Cerebellar nuclear complex (tissue), 1 donor: Measurements from ENCODE around the gene SV2B.
A peak's percentile ranks its signal among the peaks of the same experiment; 100 is the strongest.
"Not testable (repeated sequence)": the region's sequence is repeated elsewhere in the genome, so short reads cannot be mapped to it uniquely, and the experiment has no call there.

Source experiments
- DNase-seq, 2 experiments: peaks; one replicate each; lab custom pipeline; 2025; lab: John Stamatoyannopoulos, UW

Gene SV2B

GRCh38 chr15:91099995-91100813 lies at the start of gene SV2B:
TSS of gene SV2B (plus strand) at chr15:91100257. CDS start at chr15:91226264, 126,007 bp downstream.
- peak in 1 of 2 experiments; percentile 42 for DNase-seq

- no peak for DNase-seq
Measured at GRCh38 chr15:91051248-91051647, 48.8 kb upstream of the SV2B start.

GRCh38 chr15:91054816-91055215 lies 45.2 kb upstream of the SV2B start:
- no peak for DNase-seq

GRCh38 chr15:91055548-91056331 lies 44.3 kb upstream of the SV2B start:
- peak; percentile 53 to 84 for DNase-seq

GRCh38 chr15:91061230-91061629 lies 38.8 kb upstream of the SV2B start:
- DNase-seq = no peak

- no peak for DNase-seq
Measured at GRCh38 chr15:91061997-91062396, 38.1 kb upstream of the SV2B start.

- no peak for DNase-seq
Measured at GRCh38 chr15:91065505-91065904, 34.6 kb upstream of the SV2B start.

- no peak for DNase-seq
Measured at GRCh38 chr15:91067036-91067435, 33.0 kb upstream of the SV2B start.

GRCh38 chr15:91068436-91068835 lies 31.6 kb upstream of the SV2B start:
- DNase-seq = no peak

GRCh38 chr15:91068966-91069365 lies 31.1 kb upstream of the SV2B start:
- no peak for DNase-seq

- DNase-seq = no peak
Measured at GRCh38 chr15:91070872-91071271, 29.2 kb upstream of the SV2B start.

GRCh38 chr15:91072161-91072560 lies 27.9 kb upstream of the SV2B start:
- DNase-seq = no peak

- DNase-seq = no peak
Measured at GRCh38 chr15:91073077-91073476, 27.0 kb upstream of the SV2B start.

GRCh38 chr15:91073768-91074167 lies 26.3 kb upstream of the SV2B start:
- DNase-seq = no peak

GRCh38 chr15:91075739-91076138 lies 24.3 kb upstream of the SV2B start:
- DNase-seq = no peak

GRCh38 chr15:91077029-91077428 lies 23.0 kb upstream of the SV2B start:
- DNase-seq = no peak

GRCh38 chr15:91093866-91094265 lies 6.2 kb upstream of the SV2B start:
- not testable (repeated sequence) for DNase-seq

GRCh38 chr15:91098451-91098850 lies 1.6 kb upstream of the SV2B start:
- no peak for DNase-seq

- DNase-seq = no peak
Measured at GRCh38 chr15:91099616-91099994, 452 bp upstream of the SV2B start.

GRCh38 chr15:91100814-91101607 lies 954 bp downstream of the SV2B start:
- no peak for DNase-seq

- DNase-seq = no peak
Measured at GRCh38 chr15:91101608-91101920, 1.5 kb downstream of the SV2B start.

GRCh38 chr15:91102546-91103330 lies 2.7 kb downstream of the SV2B start:
- no peak for DNase-seq
